GM08714 (cell line): Measurements from ENCODE around the gene IRF4.
"Not testable (repeated sequence)": the region's sequence is repeated elsewhere in the genome, so short reads cannot be mapped to it uniquely, and the experiment has no call there.

ENCODE experiments used
- H3K4me3 ChIP-seq: fragments of 200-500 bp; sonication (Bioruptor generic); 2 replicates; pipeline ENCODE4 v1.5.1; 2014; ENCODE audit warnings: mild to moderate bottlenecking, low read length, inconsistent platforms
- ZNF274 ChIP-seq: IDR thresholded peaks from 2 replicates; pipeline ENCODE4 v1.6.1; 2012; ENCODE audit warnings: mild to moderate bottlenecking, low read depth, low read length

IRF4 gene

DNA sequence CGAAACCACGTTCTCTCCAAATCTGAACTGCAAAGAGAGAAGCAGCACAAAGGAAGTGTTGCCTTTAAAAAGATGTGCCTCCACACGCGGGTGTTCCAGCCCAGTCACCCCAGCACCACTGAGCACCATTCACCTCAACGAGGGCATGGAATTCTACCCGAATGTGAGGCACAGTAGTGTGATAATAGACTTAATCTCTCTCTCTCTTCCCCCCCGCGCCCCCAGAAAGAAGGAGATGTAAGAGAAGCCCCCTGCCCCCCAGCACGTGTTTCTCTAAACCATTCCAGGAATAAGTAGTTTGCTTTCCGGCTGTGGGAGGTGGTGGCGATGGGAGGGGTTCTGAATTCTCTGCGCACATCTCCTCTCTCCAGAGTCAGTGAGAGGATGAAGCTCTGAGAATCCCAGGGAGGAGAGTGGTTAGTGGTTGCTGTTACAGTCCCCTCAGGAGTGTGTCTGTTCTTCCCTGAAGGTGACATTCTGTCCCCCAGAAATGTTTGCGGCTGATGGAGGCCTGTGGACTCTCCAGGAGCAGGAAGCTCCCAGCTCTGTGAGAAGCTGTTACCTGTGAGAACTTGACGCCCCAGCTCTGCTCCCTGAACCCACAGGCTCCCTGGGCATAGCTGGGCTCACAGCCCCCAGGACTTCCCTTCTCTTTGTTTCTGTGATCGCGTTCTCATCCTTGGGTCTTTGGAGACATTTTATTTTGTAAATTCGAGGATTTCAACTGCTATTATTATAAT is 23.5 kb upstream of the IRF4 start:
- no peak overlapping the region for H3K4me3 ChIP-seq
- no peak for TF ChIP-seq ZNF274

DNA sequence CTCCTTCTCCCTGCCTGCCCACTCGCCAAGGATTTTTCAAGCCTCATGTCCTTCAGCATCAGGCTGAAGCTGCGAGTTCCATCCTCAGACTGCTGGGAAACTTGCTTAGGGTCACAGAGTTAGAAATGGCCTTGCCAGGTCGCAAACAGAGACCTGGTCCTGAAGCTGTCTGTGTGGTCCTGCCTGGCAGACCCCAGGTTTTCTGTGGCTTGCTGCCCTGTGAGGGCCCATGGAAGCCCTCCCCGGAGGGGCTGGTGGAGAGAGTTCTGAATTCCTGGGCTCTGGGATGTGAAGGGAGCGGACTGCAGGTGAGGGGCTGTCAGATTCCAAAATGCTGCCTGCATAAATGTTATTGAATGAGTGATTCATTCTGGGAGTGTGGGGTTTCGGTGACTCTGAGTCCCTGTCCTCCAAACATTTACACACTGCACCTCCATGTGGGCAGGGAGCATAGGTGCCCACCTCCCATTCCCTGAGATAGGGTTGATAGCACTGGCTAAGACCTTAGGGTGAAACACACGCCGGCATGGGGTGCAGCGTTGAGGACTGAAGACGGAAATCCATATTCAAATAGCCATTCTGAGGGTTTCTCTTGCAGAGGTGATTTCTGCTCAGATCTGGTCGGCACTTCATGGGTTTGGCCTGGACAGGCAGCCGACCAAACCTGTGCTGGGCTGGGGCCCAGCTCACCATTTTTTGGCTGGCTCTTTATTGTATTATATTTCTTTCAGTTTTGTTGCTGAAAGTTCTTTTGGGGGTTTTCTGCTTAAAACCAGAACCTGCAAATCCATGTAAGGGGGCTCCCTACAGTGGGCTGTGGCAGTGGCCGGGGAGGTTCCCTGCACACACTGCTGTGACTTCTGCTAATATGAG is 21.8 kb upstream of the IRF4 start:
- H3K4me3 ChIP-seq = no peak overlapping the region
- no peak for TF ChIP-seq ZNF274

DNA sequence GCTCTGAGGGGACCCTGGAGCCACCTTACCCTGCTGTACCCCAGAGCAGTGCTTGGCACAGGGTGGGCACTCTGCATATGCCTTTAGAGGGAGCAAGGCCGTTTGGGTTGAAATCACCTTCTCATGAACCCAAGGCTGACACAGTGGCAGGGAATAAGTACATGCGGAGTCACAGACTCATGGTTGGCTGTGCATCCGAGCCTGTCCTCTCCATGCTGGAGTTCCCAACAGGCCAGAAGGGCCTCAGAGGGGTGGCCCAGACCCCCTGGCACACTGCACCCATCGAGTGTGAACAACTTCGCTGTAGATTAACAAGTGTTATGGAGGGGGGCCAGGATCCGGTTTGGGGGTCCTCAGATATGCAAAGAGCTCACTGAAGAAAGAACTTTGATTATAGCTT is 21.0 kb upstream of the IRF4 start:
- no peak for TF ChIP-seq ZNF274
- H3K4me3 ChIP-seq = no peak overlapping the region

GRCh38 chr6:371851-372250 is 19.7 kb upstream of the IRF4 start:
- not testable (repeated sequence) for H3K4me3 ChIP-seq

GRCh38 chr6:372336-372911 is 19.1 kb upstream of the IRF4 start:
- H3K4me3 ChIP-seq = no peak overlapping the region
- TF ChIP-seq ZNF274 = no peak

- H3K4me3 ChIP-seq = no peak overlapping the region
- no peak for TF ChIP-seq ZNF274
Measured at GRCh38 chr6:373031-373430, 18.5 kb upstream of the IRF4 start.

DNA sequence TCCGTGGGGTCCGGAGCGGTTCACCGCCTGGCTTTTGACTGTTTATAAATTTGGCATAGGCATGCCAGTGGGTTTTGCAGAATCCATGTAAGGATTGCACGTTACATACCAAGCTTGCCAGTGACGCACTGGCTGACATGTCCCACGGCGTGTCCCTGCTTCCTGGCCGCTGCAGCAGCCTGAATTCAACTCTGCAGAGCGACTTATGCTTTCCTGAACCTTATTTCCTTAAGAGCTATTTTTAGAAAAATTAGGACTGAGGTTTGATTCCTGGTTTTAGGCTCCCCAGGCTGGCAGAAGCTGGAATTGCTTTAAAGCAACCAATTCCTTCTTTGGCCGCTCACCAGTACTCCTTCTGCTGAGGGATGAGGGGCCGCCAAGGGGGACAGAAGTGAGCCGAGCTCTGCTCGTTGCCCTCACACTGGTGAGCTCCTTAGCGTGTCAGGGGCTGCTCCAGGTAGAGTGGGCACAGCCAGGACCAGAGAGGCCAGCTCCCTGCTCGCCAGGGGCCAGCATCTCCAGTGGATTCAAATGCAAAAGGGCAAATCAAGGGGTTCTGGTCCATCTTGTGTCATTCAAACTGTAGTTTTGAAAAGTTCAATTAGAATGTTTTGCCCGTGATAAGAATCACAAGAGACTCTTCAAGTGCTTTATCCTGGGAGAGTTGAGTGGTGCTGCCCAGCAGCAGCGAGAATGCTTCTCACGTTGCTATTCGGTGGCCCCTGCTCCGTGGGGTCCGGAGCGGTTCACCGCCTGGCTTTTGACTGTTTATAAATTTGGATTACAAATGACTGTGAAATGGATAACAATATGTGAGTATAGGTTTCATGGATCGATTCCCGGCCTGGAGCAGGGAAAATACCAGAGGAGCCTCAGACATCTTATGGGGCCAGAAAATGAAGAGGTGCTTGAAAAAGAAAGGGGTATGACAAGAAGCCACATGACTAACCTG is 17.5 kb upstream of the IRF4 start:
- H3K4me3 ChIP-seq = no peak overlapping the region
- no peak for TF ChIP-seq ZNF274

DNA sequence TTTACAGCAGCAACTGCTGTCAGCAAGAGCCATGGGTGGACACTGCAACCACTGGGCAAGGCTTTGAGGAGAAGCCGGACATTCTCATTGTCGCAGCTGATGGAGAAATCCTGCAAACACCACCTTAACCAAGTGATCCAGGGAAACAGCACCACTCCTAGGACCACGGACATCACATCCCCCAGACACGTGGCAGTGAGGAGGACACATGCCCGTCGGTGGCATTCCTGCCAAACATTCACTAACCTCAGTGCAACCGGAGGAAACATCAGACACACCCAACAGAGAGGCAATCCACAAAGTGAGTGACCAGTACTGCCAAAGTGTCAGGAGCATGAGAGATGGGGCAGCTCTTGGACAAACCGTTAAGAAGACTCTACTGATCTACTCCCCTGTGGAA is 16.6 kb upstream of the IRF4 start:
- no peak for TF ChIP-seq ZNF274
- H3K4me3 ChIP-seq = no peak overlapping the region

- no peak for TF ChIP-seq ZNF274
- no peak overlapping the region for H3K4me3 ChIP-seq
Measured at GRCh38 chr6:376827-377640, 14.5 kb upstream of the IRF4 start.

- H3K4me3 ChIP-seq = not testable (repeated sequence)
Measured at GRCh38 chr6:377641-378020, 13.9 kb upstream of the IRF4 start.

DNA sequence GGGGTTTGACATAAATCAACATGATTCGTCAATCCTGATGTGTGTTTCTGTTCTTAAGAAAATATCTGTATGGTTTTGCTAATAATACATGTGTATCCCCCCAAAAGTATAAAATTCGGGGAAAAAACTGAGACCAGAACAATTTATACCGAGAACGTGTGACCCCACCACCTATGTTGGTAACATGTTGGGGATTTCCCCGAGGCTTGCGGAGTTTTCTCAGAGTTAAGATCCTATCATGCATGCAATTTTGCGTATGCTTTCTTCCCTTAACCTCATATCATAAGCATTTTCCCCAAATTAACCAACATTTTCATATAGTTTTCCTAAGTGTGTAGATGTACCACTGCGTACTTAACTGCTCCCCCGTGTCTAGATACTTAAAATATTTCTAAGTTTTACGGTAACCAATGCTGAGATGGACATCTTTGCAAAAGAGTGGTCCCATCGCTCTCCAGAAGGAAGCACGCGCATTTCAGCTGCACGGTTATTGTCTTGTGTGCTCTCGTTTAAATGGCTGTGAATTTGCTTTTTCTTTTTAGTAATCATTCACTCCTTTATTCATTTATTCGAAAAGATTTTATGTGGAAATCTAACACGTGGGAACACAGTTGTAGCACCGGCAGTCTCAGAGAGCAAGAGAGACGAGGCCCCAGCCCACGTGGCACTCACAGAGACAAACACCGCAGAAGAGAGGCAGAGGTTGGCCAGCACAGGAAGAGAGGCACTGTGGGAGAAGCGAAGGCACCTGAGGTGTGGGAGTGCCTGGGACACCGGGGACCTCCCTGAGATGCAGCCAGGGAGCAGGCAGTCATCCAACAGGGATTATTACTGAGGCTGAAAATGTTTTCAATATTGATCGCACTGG is 13.2 kb upstream of the IRF4 start:
- TF ChIP-seq ZNF274 = no peak
- H3K4me3 ChIP-seq = no peak overlapping the region

DNA sequence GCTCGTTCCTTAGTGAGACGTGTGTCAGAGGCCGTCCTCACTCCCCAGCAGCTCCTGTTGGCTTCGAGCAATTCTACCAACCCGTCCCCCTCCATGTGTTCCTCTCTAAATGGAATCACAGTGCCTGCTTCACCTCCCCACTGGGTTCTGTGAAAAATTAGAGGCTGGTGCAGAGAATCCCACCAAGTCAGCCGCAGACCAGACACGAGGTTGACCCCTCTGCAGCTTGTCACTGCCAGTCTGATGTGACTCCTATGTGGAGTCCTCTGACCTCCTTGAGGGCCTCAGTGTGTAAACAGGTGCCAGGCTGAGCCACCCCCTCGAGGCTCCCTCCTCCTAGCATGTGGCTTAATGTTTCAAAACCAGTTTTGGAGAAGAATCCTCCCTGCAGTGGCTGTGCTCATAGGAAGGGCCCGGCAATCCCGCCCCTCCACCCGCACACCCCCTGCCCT is 12.6 kb upstream of the IRF4 start:
- TF ChIP-seq ZNF274 = no peak
- no peak overlapping the region for H3K4me3 ChIP-seq
